Astrocyte (in vitro differentiated cells and primary cell): ENCODE data around the gene ZNF516.

ENCODE experiments used
- CTCF ChIP-seq: IDR thresholded peaks from 2 replicates; pipeline ENCODE4 v1.5.1; 2011; ENCODE audit warnings: low read depth, mild to moderate bottlenecking, inconsistent platforms, low read length, moderate library complexity; ENCODE audit not compliant: insufficient read depth
- EZH2 ChIP-seq: IDR thresholded peaks from 2 replicates; pipeline ENCODE4 v1.6.1; 2012; ENCODE audit warnings: mild to moderate bottlenecking, low read length, inconsistent platforms; ENCODE audit not compliant: insufficient read depth

- no peak for TF ChIP-seq CTCF
- no peak for TF ChIP-seq EZH2
Measured at GRCh38 chr18:76363436-76364120, 131.5 kb downstream of the ZNF516 start.
